Vagina (tissue), 2 donors: Measurements from ENCODE around the gene DSCAML1.

ENCODE experiments used
- POLR2A ChIP-seq, 2 donors: fragments of 450-650 bp; IDR thresholded peaks; one replicate each; pipeline ENCODE4 v1.6.1; 2017; ENCODE audit warnings: antibody characterized with exemption in 2 of 2, mild to moderate bottlenecking in 2 of 2, moderate library complexity in 2 of 2
- POLR2AphosphoS5 ChIP-seq, 2 donors: sonication (generic); formaldehyde crosslinking; IDR thresholded peaks; one replicate each; pipeline ENCODE4 v1.9.0; 2017; ENCODE audit warnings: antibody characterized with exemption in 2 of 2, mild to moderate bottlenecking in 2 of 2, low read depth in 1 of 2; ENCODE audit not compliant: insufficient read depth in 1 of 2
- TF ChIP-seq, protein P1 (sequence below), 3 experiments: fragments of 450-650 bp in 2 of 3; fragments of 200-600 bp in 1 of 3; sonication (generic) in 1 of 3; IDR thresholded peaks; one replicate each; pipeline ENCODE4 v1.5.1; 2017 to 2019; ENCODE audit warnings: antibody characterized with exemption in 3 of 3, mild to moderate bottlenecking in 2 of 3, moderate library complexity in 2 of 3

DNA sequence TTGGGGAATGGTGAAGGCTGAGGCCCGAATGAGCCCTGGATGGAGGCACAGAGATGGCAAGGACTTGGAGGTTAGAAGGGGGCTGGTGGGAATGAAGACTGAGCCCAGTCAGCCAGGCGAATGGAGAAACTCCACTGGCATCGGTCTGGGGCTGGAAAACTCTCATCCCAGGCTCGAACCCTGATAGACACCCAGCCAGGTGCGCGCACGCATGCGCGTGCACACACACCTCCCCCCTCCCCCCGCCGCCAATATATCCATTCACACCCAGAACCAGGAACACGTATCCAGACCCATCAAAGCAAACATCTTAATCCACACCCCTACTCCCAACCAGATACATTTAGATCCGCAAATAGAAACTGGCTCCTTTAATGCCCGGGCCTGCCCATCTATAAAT is 330.1 kb downstream of the DSCAML1 start:
- TF ChIP-seq, protein P1, sequence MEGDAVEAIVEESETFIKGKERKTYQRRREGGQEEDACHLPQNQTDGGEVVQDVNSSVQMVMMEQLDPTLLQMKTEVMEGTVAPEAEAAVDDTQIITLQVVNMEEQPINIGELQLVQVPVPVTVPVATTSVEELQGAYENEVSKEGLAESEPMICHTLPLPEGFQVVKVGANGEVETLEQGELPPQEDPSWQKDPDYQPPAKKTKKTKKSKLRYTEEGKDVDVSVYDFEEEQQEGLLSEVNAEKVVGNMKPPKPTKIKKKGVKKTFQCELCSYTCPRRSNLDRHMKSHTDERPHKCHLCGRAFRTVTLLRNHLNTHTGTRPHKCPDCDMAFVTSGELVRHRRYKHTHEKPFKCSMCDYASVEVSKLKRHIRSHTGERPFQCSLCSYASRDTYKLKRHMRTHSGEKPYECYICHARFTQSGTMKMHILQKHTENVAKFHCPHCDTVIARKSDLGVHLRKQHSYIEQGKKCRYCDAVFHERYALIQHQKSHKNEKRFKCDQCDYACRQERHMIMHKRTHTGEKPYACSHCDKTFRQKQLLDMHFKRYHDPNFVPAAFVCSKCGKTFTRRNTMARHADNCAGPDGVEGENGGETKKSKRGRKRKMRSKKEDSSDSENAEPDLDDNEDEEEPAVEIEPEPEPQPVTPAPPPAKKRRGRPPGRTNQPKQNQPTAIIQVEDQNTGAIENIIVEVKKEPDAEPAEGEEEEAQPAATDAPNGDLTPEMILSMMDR (IDR thresholded peaks at IDR 0.05): no peak
- TF ChIP-seq POLR2A (IDR thresholded peaks at IDR 0.05): no peak
- TF ChIP-seq POLR2AphosphoS5 (IDR thresholded peaks at IDR 0.05; ENCODE audit: insufficient read depth in 1 of 2, low read depth in 1 of 2): no peak
